SK-N-SH treated with all-trans-retinoic acid at 6 μM for 48 hours (cell line): ENCODE measurements around the gene QSOX2.

Source experiments
- ATAC-seq: fragments of 200-7000 bp; cut with Tn5 transposase; 3 replicates; pipeline ENCODE4 v1.9.1; 2020; ENCODE audit warnings: mild to moderate bottlenecking, moderate library complexity
- ARNTL ChIP-seq: fragments of 450-650 bp; formaldehyde crosslinking; IDR thresholded peaks from 2 replicates; pipeline ENCODE4 v1.5.0; 2020; ENCODE audit warnings: low read depth, mild to moderate bottlenecking, moderate library complexity, borderline replicate concordance
- BACH2 ChIP-seq: fragments of 250-450 bp; sonication (Bioruptor Pico); IDR thresholded peaks from 2 replicates; pipeline ENCODE4 v1.9.0; 2021; ENCODE audit warnings: mild to moderate bottlenecking, borderline replicate concordance
- CSDC2 ChIP-seq: fragments of 250-450 bp; sonication (Bioruptor Pico); IDR thresholded peaks from 2 replicates; pipeline ENCODE4 v1.5.0; 2020; ENCODE audit warnings: mild to moderate bottlenecking, moderate library complexity
- CSRNP3 ChIP-seq: fragments of 250-450 bp; sonication (Bioruptor Pico); IDR thresholded peaks from 2 replicates; pipeline ENCODE4 v1.5.1; 2021; ENCODE audit warnings: mild to moderate bottlenecking, moderate library complexity
- ESRRG ChIP-seq: fragments of 250-450 bp; sonication (Bioruptor Pico); IDR thresholded peaks from 2 replicates; pipeline ENCODE4 v1.6.1; 2021; ENCODE audit warnings: mild to moderate bottlenecking
- GLIS3 ChIP-seq: fragments of 250-450 bp; sonication (Bioruptor Pico); IDR thresholded peaks from 2 replicates; pipeline ENCODE4 v1.5.0; 2020; ENCODE audit warnings: mild to moderate bottlenecking, moderate library complexity
- ISL1 ChIP-seq: fragments of 250-450 bp; sonication (Bioruptor Pico); IDR thresholded peaks from 2 replicates; pipeline ENCODE4 v2.1.2; 2022; ENCODE audit warnings: mild to moderate bottlenecking, moderate library complexity
- OSR1 ChIP-seq: fragments of 250-450 bp; sonication (Bioruptor Pico); IDR thresholded peaks from 2 replicates; pipeline ENCODE4 v1.8.0; 2022; ENCODE audit warnings: moderate library complexity, mild to moderate bottlenecking, inconsistent platforms
- PATZ1 ChIP-seq: fragments of 250-450 bp; sonication (Bioruptor Pico); IDR thresholded peaks from 2 replicates; pipeline ENCODE4 v1.8.0; 2020; ENCODE audit warnings: mild to moderate bottlenecking, moderate library complexity, borderline replicate concordance
- RARB ChIP-seq: fragments of 250-450 bp; sonication (Bioruptor Pico); IDR thresholded peaks from 2 replicates; pipeline ENCODE4 v1.8.0; 2021; ENCODE audit warnings: mild to moderate bottlenecking, moderate library complexity
- SNAI2 ChIP-seq: fragments of 250-450 bp; sonication (Bioruptor Pico); IDR thresholded peaks from 2 replicates; pipeline ENCODE4 v1.5.0; 2020; ENCODE audit warnings: mild to moderate bottlenecking, moderate library complexity
- TCF4 ChIP-seq: fragments of 250-450 bp; sonication (Bioruptor Pico); IDR thresholded peaks from 2 replicates; pipeline ENCODE4 v1.8.0; 2021; ENCODE audit warnings: mild to moderate bottlenecking, moderate library complexity, borderline replicate concordance
- TOX ChIP-seq: fragments of 250-450 bp; sonication (Bioruptor Pico); IDR thresholded peaks from 2 replicates; pipeline ENCODE4 v1.8.0; 2021; ENCODE audit warnings: mild to moderate bottlenecking, moderate library complexity, borderline replicate concordance
- TSHZ2 ChIP-seq: fragments of 250-450 bp; sonication (Bioruptor Pico); IDR thresholded peaks from 2 replicates; pipeline ENCODE4 v1.5.0; 2020; ENCODE audit warnings: mild to moderate bottlenecking, moderate library complexity
- ZC3H10 ChIP-seq: fragments of 250-450 bp; sonication (Bioruptor Pico); IDR thresholded peaks from 2 replicates; pipeline ENCODE4 v1.5.1; 2021; ENCODE audit warnings: mild to moderate bottlenecking, moderate library complexity
- ZFP30 ChIP-seq: fragments of 450-650 bp; formaldehyde crosslinking; IDR thresholded peaks from 2 replicates; pipeline ENCODE4 v1.5.0; 2022; ENCODE audit warnings: mild to moderate bottlenecking, moderate library complexity
- ZNF70 ChIP-seq: fragments of 450-650 bp; formaldehyde crosslinking; IDR thresholded peaks from 2 replicates; pipeline ENCODE4 v1.5.0; 2020; ENCODE audit warnings: mild to moderate bottlenecking, moderate library complexity
- ZNF8 ChIP-seq: fragments of 450-650 bp; formaldehyde crosslinking; IDR thresholded peaks from 2 replicates; pipeline ENCODE4 v1.5.0; 2020; ENCODE audit warnings: mild to moderate bottlenecking, moderate library complexity
- TF ChIP-seq, protein P1 (sequence below): fragments of 250-450 bp; sonication (Bioruptor Pico); IDR thresholded peaks from 2 replicates; pipeline ENCODE4 v1.5.1; 2020; ENCODE audit warnings: low read depth, mild to moderate bottlenecking, moderate library complexity
- TF ChIP-seq, protein P2 (sequence below): fragments of 250-450 bp; sonication (Bioruptor Pico); IDR thresholded peaks from 2 replicates; pipeline ENCODE4 v1.8.0; 2021; ENCODE audit warnings: low read depth, mild to moderate bottlenecking, moderate library complexity, borderline replicate concordance

QSOX2 gene

GRCh38 chr9:136231478-136232297 lies 13.9 kb downstream of the QSOX2 start:
- no peak for ATAC-seq
- no peak for TF ChIP-seq PATZ1 (CRISPR knock-in tag)
- TF ChIP-seq, protein P1, sequence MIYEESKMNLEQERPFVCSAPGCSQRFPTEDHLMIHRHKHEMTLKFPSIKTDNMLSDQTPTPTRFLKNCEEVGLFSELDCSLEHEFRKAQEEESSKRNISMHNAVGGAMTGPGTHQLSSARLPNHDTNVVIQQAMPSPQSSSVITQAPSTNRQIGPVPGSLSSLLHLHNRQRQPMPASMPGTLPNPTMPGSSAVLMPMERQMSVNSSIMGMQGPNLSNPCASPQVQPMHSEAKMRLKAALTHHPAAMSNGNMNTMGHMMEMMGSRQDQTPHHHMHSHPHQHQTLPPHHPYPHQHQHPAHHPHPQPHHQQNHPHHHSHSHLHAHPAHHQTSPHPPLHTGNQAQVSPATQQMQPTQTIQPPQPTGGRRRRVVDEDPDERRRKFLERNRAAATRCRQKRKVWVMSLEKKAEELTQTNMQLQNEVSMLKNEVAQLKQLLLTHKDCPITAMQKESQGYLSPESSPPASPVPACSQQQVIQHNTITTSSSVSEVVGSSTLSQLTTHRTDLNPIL (CRISPR knock-in tag): no peak
- TF ChIP-seq CSRNP3: no peak
- no peak for TF ChIP-seq TCF4 (CRISPR knock-in tag)
- TF ChIP-seq GLIS3 (CRISPR knock-in tag): no peak
- TF ChIP-seq TSHZ2 (CRISPR knock-in tag): no peak
- TF ChIP-seq CSDC2 (CRISPR knock-in tag): no peak
- no peak for TF ChIP-seq ISL1 (CRISPR knock-in tag)

DNA sequence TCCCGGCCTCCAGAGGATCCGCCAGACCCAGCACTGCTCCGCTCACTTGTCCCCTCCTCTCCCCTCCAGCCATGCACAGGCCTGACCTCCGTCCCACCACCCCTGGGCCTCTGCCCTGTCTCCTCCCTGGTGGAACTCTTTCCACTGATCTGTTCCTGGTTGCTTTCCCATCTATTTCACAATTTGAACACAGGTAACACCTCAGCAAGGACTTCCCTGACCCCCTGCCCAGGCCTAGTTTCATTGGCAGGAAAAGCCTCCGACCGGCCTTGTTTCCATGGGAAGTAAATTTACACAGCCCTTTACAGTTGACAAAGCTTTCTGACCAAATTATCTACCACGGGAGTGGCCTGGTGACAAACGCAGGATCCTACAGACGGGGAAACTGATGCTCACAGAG lies 14.8 kb downstream of the QSOX2 start:
- TF ChIP-seq GLIS3 (CRISPR knock-in tag) (no peak), ISL1 (CRISPR knock-in tag) (no peak), BACH2 (CRISPR knock-in tag) (no peak)

GRCh38 chr9:136230365-136230764 lies 15.2 kb downstream of the QSOX2 start:
- TF ChIP-seq ZNF70 (CRISPR knock-in tag) (no peak), RARB (CRISPR knock-in tag) (no peak), TOX (no peak), TSHZ2 (CRISPR knock-in tag) (no peak), BACH2 (CRISPR knock-in tag) (no peak), TCF4 (CRISPR knock-in tag) (no peak), ARNTL (no peak), ZFP30 (CRISPR knock-in tag) (no peak), ESRRG (CRISPR knock-in tag) (no peak), ZC3H10 (no peak), SNAI2 (no peak), OSR1 (CRISPR knock-in tag) (no peak), GLIS3 (CRISPR knock-in tag) (no peak), CSDC2 (CRISPR knock-in tag) (no peak), ZNF8 (CRISPR knock-in tag) (no peak)
- TF ChIP-seq, protein P2, sequence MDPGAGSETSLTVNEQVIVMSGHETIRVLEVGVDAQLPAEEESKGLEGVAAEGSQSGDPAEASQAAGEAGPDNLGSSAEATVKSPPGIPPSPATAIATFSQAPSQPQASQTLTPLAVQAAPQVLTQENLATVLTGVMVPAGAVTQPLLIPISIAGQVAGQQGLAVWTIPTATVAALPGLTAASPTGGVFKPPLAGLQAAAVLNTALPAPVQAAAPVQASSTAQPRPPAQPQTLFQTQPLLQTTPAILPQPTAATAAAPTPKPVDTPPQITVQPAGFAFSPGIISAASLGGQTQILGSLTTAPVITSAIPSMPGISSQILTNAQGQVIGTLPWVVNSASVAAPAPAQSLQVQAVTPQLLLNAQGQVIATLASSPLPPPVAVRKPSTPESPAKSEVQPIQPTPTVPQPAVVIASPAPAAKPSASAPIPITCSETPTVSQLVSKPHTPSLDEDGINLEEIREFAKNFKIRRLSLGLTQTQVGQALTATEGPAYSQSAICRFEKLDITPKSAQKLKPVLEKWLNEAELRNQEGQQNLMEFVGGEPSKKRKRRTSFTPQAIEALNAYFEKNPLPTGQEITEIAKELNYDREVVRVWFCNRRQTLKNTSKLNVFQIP (CRISPR knock-in tag): no peak
- ATAC-seq: no peak

More for the DNA sequence above, 14.8 kb downstream of the QSOX2 start:
- ATAC-seq: no peak
